ENCODE data around the gene OR8A1. TPM values are rescaled to one million over a fixed set of nuclear protein-coding genes. Genes with fewer than 3 reads are reported as not detected.

The OR8A1 gene
- total RNA-seq, 1 experiment from 2014 or later: not detected

- H3K4me1 ChIP-seq (replicated peaks; ENCODE audit: insufficient read depth): peaks cover 4% of the 10 kb centered on the region
- BruUV-seq (replicated peaks): no TSS peak
- 0 out of 2 replicates have a peak, but pooled peaks cover 3% of the 10 kb centered on the region for H3K9me2 ChIP-seq (ENCODE audit: insufficient read depth)
- ChIA-PET POLR2A (ENCODE audit: unreplicated experiment) (no interaction called here), CTCF (no interaction called here)
- H3K4me3 ChIP-seq: no peak overlapping the region
- intact Hi-C loops (cut with micrococcal nuclease; ENCODE audit: unreplicated experiment): no loop called here
- peaks cover 11% of the 10 kb centered on the region for H3K79me2 ChIP-seq (ENCODE audit: low read depth)
- no peak overlapping the region for H3K4me2 ChIP-seq
- peaks cover 6% of the 10 kb centered on the region; the same call in 1 of the 2 replicates for H3F3A ChIP-seq (ENCODE audit: insufficient read depth, low read depth)
- peaks cover 3% of the 10 kb centered on the region; the same call in 1 of the 2 replicates for H4K20me1 ChIP-seq (ENCODE audit: insufficient read depth)
- DNase-seq: no peak
- no peaks in the 10 kb centered on the region for H3K9me3 ChIP-seq (ENCODE audit: insufficient read depth, low read depth)
- H3K27ac ChIP-seq: no peak overlapping the region
- TF ChIP-seq EZH2 (IDR thresholded peaks at IDR 0.05; ENCODE audit: low read depth) (no peak), CTCF (conservative IDR thresholded peaks at IDR 0.05) (no peak)
- H3K36me3 ChIP-seq (ENCODE audit: low read depth): no peaks in the 10 kb centered on the region
- no peak overlapping the region for H2AFZ ChIP-seq
- H3K27me3 ChIP-seq (ENCODE audit: insufficient read depth, low read depth): peaks cover 62% of the 10 kb centered on the region
Observed at GRCh38 chr11:124618863-124619262, 49.1 kb downstream of the OR8A1 start.

Other genes starting within 250 kb of the OR8A1 start
- not detected in 2 replicates for gene OR8D2, start 249.8 kb upstream of the OR8A1 start, total RNA-seq (2021)
- gene OR8B2, start 185.5 kb upstream of the OR8A1 start, total RNA-seq (2021): not detected in 2 replicates
- not detected in 2 replicates for gene OR8B3, start 171.0 kb upstream of the OR8A1 start, total RNA-seq (2021)
- gene OR8B4, start 145.1 kb upstream of the OR8A1 start, total RNA-seq (2021): not detected in 2 replicates
- gene OR8B8, start 124.3 kb upstream of the OR8A1 start, total RNA-seq (2021): not detected in 2 replicates
- not detected in 2 replicates for gene OR8B12, start 26.3 kb upstream of the OR8A1 start, total RNA-seq (2021)
- not detected in 2 replicates for gene PANX3, start 41.4 kb downstream of the OR8A1 start, total RNA-seq (2021)
- gene TBRG1, start 52.9 kb downstream of the OR8A1 start, total RNA-seq (2021): 22.3 and 24.3 TPM in 2 replicates
- 29.2 and 37.9 TPM in 2 replicates for gene SIAE, start 103.7 kb downstream of the OR8A1 start, total RNA-seq (2021)
- 6.1 and 15.7 TPM in 2 replicates for gene SPA17, start 103.9 kb downstream of the OR8A1 start, total RNA-seq (2021)
- 6.8 and 10.2 TPM in 2 replicates for gene NRGN, start 169.9 kb downstream of the OR8A1 start, total RNA-seq (2021)
- 12.4 and 13.6 TPM in 2 replicates for gene VSIG2, start 182.3 kb downstream of the OR8A1 start, total RNA-seq (2021)
- 13.5 and 15.3 TPM in 2 replicates for gene ESAM, start 192.3 kb downstream of the OR8A1 start, total RNA-seq (2021)
- gene MSANTD2, start 230.4 kb downstream of the OR8A1 start, total RNA-seq (2021): 16.9 and 18.1 TPM in 2 replicates

Measured in PC-9 (cell line).